HG02763 (cell line): ENCODE data around the gene NISCH.

Experiments used
- ATAC-seq: cut with Tn5 transposase; IDR thresholded peaks from one replicate; pipeline ENCODE4 v1.9.1; 2021; ENCODE audit warnings: mild to moderate bottlenecking, moderate library complexity; ENCODE audit not compliant: unreplicated experiment

NISCH gene

DNA sequence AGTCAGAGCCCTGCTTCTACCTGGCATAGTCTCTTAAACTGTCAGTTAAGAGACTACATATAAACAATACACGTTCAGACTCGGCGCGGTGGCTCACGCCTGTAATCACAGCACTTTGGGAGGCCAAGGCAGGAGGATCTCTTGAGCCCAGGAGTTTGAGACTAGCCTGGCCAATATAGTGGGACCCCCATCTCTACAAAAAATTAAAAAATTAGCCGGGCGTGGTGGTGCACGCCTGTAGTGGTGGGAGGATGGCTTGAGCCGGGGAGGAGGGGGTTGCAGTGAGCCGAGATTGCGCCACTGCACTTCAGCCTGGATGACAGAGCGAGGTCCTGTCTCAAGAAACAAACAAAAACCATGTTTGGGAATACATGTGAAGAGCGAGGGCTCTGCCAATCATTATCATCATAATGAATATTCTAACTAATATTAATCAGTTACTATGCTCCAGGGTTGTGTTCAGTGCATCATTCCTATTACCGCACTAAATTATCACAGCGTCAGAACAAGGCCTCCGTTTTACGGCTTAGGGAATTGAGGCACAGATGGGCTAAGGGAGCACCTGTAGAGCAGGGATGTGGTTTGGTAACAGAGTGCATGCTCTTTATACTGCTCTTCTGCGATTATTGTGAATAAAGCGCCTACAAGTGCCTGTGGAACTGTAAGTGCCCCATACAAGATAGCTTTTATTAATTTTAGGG, 80.2 kb downstream of the NISCH start:
- ATAC-seq = no peak

DNA sequence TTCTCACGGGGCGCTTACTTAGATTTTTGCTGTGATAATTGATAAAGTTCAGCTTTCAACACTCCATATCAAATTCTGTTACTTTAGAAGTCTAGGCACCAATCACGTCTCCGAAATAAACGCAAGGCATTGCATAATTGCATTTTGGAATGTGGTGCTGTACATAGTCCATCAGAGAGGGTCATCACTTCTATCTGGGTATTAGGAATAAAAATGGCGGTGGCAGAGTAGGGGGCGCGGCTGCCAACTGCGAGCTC, 80.6 kb downstream of the NISCH start:
- no peak for ATAC-seq

- ATAC-seq = peak; percentile 86
Measured at GRCh38 chr3:52536369-52537164, 81.2 kb downstream of the NISCH start, which contains the start of gene UQCC5. UQCC5 (plus strand) TSS chr3:52536605; CDS start chr3:52536756, 151 bp downstream.

GRCh38 chr3:52537165-52537620, 81.8 kb downstream of the NISCH start:
- no peak for ATAC-seq

GRCh38 chr3:52537726-52538421, 82.5 kb downstream of the NISCH start:
- ATAC-seq = no peak

DNA sequence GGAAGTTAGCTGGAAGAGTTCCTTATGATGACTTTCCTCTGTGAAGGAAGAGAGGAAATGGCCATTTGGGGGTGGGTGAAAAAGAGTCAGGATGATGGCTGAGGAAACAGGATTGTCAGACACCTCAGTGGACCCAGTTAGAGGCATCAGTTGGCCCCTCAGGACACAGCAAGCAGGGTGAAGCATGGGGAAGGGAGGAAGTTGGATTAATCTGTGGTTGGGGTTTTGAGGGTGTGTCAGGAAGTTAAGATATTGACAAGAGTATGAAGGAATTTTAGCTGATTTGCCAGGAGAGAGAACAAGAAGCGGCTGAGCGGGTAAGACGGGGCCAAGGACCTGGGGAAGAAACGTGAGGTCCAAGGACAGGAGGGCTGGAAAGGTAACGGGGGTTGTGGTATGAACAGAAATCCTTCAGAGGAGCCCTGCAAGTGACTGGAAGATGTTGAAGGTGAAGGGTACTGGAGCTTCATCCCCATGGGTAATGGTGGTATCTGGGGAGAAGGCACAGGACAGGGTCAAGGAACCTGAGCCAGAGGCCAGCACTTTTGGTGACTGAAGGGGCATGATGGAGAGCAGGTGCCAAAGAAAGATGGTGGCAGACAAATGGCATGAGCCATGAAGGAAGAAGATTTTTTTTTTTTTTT, 83.7 kb downstream of the NISCH start:
- ATAC-seq = no peak

DNA sequence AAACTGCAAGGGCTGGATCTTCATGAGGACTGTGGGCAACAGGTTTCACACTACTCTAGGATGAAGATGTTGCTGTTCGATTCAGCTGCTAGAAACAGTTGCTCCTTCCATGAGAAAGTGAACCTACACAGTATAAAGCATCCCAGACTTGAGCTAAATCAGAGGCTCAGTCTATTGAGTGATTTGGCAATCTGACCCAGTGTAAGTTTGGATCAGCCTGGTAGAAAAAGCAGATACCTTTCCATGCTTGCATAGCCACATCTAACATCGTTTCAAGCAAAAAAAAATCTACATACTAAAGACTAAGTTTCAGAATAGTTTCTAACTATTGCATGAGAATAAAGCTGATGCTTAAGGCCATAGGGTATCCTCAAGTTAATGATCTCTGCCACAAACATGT, 85.6 kb downstream of the NISCH start:
- ATAC-seq = no peak
